Breast epithelium (tissue), 4 donors: ENCODE measurements around the gene PLEKHA6. TPM values are rescaled to one million over a fixed set of nuclear protein-coding genes. Genes with fewer than 3 reads are reported as not detected.
A peak's percentile ranks its signal among the peaks of the same experiment; 100 is the strongest.

Experiments
- DNase-seq, 2 donors: peaks; one replicate each; pipeline ENCODE4 v3.0.0-alpha.2; 2019; ENCODE audit warnings: low spot score in 2 of 2
- H3K27ac ChIP-seq, 2 donors: fragments of 200-600 bp; sonication (generic) in 1 of 2; one replicate each; pipeline ENCODE4 v1.5.1; 2016 to 2019; ENCODE audit warnings: mild to moderate bottlenecking in 1 of 2
- H3K27me3 ChIP-seq, 2 donors: fragments of 200-600 bp; sonication (generic) in 1 of 2; one replicate each; pipeline versions ENCODE4 v1.5.1 to v1.6.0; 2017 to 2019; ENCODE audit warnings: control low read depth in 1 of 2, mild to moderate bottlenecking in 1 of 2
- H3K36me3 ChIP-seq: fragments of 200-600 bp; one replicate; pipeline ENCODE4 v1.5.1; 2019
- H3K4me1 ChIP-seq, 2 donors: fragments of 200-600 bp; sonication (generic); one replicate each; pipeline ENCODE4 v1.5.1; 2016 to 2019; ENCODE audit warnings: control low read depth in 1 of 2
- H3K4me3 ChIP-seq, 3 donors: fragments of 200-600 bp; sonication (generic); 1 replicate in 2 of 3; 2 replicates in 1 of 3; pipeline ENCODE4 v1.5.1; 2016 to 2019; ENCODE audit warnings: mild to moderate bottlenecking in 3 of 3, moderate library complexity in 2 of 3
- H3K9me3 ChIP-seq, 2 donors: fragments of 200-600 bp; sonication (generic) in 1 of 2; one replicate each; pipeline ENCODE4 v1.5.1; 2016 to 2019; ENCODE audit warnings: control low read depth in 1 of 2
- CTCF ChIP-seq, 3 donors: fragments of 450-650 bp; IDR thresholded peaks; one replicate each; pipeline ENCODE4 v1.5.1; 2016 to 2017; ENCODE audit warnings: antibody characterized with exemption in 3 of 3, mild to moderate bottlenecking in 3 of 3, moderate library complexity in 3 of 3
- POLR2A ChIP-seq: fragments of 450-650 bp; IDR thresholded peaks from one replicate; pipeline ENCODE4 v1.6.1; 2016; ENCODE audit warnings: antibody characterized with exemption, mild to moderate bottlenecking, moderate library complexity
- POLR2AphosphoS5 ChIP-seq, 3 donors: sonication (generic); formaldehyde crosslinking; IDR thresholded peaks; one replicate each; pipeline ENCODE4 v1.6.1; 2017; ENCODE audit warnings: antibody characterized with exemption in 3 of 3
- intact Hi-C: fragments of 100-400 bp; cut with DNase I; formaldehyde crosslinking; loops from one replicate; pipeline ENCODE4 v1.15.1; 2023; ENCODE audit warnings: low total_unique reads
- total RNA-seq, 3 donors: library from RNA; depleted of rRNA; stranded (reverse); fragments of >200 nt; gene quantifications; one replicate each; pipeline ENCODE4 v1.1.0, GENCODE V29; 2016

The PLEKHA6 gene
- total RNA-seq, 3 donors from 2014 or later: 1.4 to 34.0 (median 17.7) TPM

GRCh38 chr1:204366759-204367158 is 7.0 kb upstream of the PLEKHA6 start:
- H3K27me3 ChIP-seq: no peaks in the 10 kb centered on the region
- H3K9me3 ChIP-seq: no peaks in the 10 kb centered on the region
- H3K36me3 ChIP-seq: no peaks in the 10 kb centered on the region
- peaks cover 0 to 6% of the 10 kb centered on the region in 2 donors for H3K4me1 ChIP-seq
- TF ChIP-seq POLR2AphosphoS5 (IDR thresholded peaks at IDR 0.05) (no peak), CTCF (IDR thresholded peaks at IDR 0.05) (no peak), POLR2A (no peak)
- no peak overlapping the region for H3K27ac ChIP-seq
- H3K4me3 ChIP-seq: no peak overlapping the region
- no peak for DNase-seq
- intact Hi-C loops: loop anchor here (10.0 kb wide), 2 partner anchors 202 to 502 kb away; partner anchors contain the start of genes REN and SNRPE

GRCh38 chr1:204363335-204364114 is 3.8 kb upstream of the PLEKHA6 start:
- peak overlapping the region; percentile 52 to 63 for H3K27ac ChIP-seq

GRCh38 chr1:204362984-204363334 is 3.2 kb upstream of the PLEKHA6 start:
- Histone ChIP-seq H3K9me3 (no peaks in the 10 kb centered on the region), H3K27me3 (no peaks in the 10 kb centered on the region), H3K4me1 (peaks cover 0 to 6% of the 10 kb centered on the region in 2 donors), H3K27ac (peak overlapping the region in 1 of 2 donors; percentile 63), H3K4me3 (peak overlapping the region; percentile 42 to 61 (median 48)), H3K36me3 (no peaks in the 10 kb centered on the region)
- TF ChIP-seq POLR2AphosphoS5 (IDR thresholded peaks at IDR 0.05): no peak
- TF ChIP-seq POLR2A: no peak
- intact Hi-C loops: loop anchor here (10.0 kb wide), 2 partner anchors 198 to 498 kb away; partner anchors contain the start of genes REN and SNRPE
- DNase-seq: no peak

More at GRCh38 chr1:204363335-204364114, 3.8 kb upstream of the PLEKHA6 start:
- Histone ChIP-seq H3K27me3 (no peaks in the 10 kb centered on the region), H3K36me3 (no peaks in the 10 kb centered on the region), H3K9me3 (no peaks in the 10 kb centered on the region), H3K4me1 (peaks cover 0 to 6% of the 10 kb centered on the region in 2 donors), H3K4me3 (peak overlapping the region; percentile 42 to 61 (median 48))
- TF ChIP-seq CTCF (IDR thresholded peaks at IDR 0.05) (peak; percentile 98 to 99 (median 99)), POLR2AphosphoS5 (IDR thresholded peaks at IDR 0.05) (peak in 1 of 3 donors; percentile 41), POLR2A (no peak)
- intact Hi-C loops: loop anchor here (10.0 kb wide), 2 partner anchors 199 to 499 kb away; partner anchors contain the start of genes REN and SNRPE
- DNase-seq: peak; percentile 54 to 68

- Histone ChIP-seq H3K27ac (no peak overlapping the region), H3K27me3 (no peaks in the 10 kb centered on the region), H3K4me1 (peaks cover 0 to 6% of the 10 kb centered on the region in 2 donors), H3K4me3 (no peak overlapping the region), H3K36me3 (no peaks in the 10 kb centered on the region), H3K9me3 (no peaks in the 10 kb centered on the region)
- TF ChIP-seq POLR2A (no peak), CTCF (IDR thresholded peaks at IDR 0.05) (no peak), POLR2AphosphoS5 (IDR thresholded peaks at IDR 0.05) (no peak)
- no peak for DNase-seq
- intact Hi-C loops: loop anchor here (10.0 kb wide), 2 partner anchors 197 to 497 kb away; partner anchors contain the start of genes REN and SNRPE
Observed at GRCh38 chr1:204361781-204362180, 2.1 kb upstream of the PLEKHA6 start.

- H3K9me3 ChIP-seq: no peaks in the 10 kb centered on the region
- no peaks in the 10 kb centered on the region for H3K27me3 ChIP-seq
- TF ChIP-seq CTCF (IDR thresholded peaks at IDR 0.05) (no peak), POLR2AphosphoS5 (IDR thresholded peaks at IDR 0.05) (no peak), POLR2A (no peak)
- intact Hi-C loops: loop anchor here (10.0 kb wide), 2 partner anchors 197 to 497 kb away; partner anchors contain the start of genes REN and SNRPE
- H3K4me1 ChIP-seq: peaks cover 0 to 6% of the 10 kb centered on the region in 2 donors
- no peak overlapping the region for H3K4me3 ChIP-seq
- H3K27ac ChIP-seq: no peak overlapping the region
- no peaks in the 10 kb centered on the region for H3K36me3 ChIP-seq
- DNase-seq: no peak
Observed at GRCh38 chr1:204361341-204361771, 1.6 kb upstream of the PLEKHA6 start.
